SH-SY5Y (cell line): ENCODE data around the gene ATP13A5.

ENCODE experiments used
- GATA2 ChIP-seq: IDR thresholded peaks from 2 replicates; pipeline ENCODE4 v1.6.1; 2011; ENCODE audit warnings: mild to moderate bottlenecking, low read depth, low read length
- GATA3 ChIP-seq: IDR thresholded peaks from 2 replicates; pipeline ENCODE4 v1.6.1; 2011; ENCODE audit warnings: low read depth, mild to moderate bottlenecking, low read length, moderate library complexity

DNA sequence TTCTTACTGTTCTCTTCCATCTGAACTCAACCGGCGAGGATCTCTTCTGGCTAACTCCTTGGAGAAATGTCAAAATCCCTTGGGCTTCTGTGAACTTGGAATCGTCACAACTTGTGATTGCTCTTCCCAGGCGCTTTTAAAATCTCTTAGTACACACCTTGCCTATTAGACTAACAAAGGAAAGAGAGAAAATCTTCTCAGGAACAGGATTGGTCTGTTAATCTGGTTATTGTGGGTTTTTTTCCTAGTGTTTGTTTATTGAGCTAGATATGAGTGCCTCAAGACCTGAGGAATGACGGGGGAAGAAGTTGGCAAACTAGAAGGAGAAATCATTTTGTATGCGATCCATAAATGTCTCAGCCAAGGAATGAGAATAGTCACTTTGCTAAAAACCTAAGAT, at the start of gene ATP13A5:
- TF ChIP-seq GATA2 (no peak), GATA3 (no peak)
